GM21526 (cell line): ENCODE data around the gene CIRBP.
"Not testable (repeated sequence)": the region's sequence is repeated elsewhere in the genome, so short reads cannot be mapped to it uniquely, and the experiment has no call there.

Experiments
- ATAC-seq: cut with Tn5 transposase; IDR thresholded peaks from one replicate; pipeline ENCODE4 v1.9.1; 2021; ENCODE audit warnings: moderate library complexity; ENCODE audit not compliant: unreplicated experiment, low FRiP score

CIRBP gene

GRCh38 chr19:1241417-1242095 is 27.6 kb upstream of the CIRBP start, which contains the start of gene ATP5F1D:
Gene ATP5F1D (plus strand): TSS chr19:1241751. CDS start chr19:1241851, 100 bp downstream.
- peak; percentile 31 for ATAC-seq

DNA sequence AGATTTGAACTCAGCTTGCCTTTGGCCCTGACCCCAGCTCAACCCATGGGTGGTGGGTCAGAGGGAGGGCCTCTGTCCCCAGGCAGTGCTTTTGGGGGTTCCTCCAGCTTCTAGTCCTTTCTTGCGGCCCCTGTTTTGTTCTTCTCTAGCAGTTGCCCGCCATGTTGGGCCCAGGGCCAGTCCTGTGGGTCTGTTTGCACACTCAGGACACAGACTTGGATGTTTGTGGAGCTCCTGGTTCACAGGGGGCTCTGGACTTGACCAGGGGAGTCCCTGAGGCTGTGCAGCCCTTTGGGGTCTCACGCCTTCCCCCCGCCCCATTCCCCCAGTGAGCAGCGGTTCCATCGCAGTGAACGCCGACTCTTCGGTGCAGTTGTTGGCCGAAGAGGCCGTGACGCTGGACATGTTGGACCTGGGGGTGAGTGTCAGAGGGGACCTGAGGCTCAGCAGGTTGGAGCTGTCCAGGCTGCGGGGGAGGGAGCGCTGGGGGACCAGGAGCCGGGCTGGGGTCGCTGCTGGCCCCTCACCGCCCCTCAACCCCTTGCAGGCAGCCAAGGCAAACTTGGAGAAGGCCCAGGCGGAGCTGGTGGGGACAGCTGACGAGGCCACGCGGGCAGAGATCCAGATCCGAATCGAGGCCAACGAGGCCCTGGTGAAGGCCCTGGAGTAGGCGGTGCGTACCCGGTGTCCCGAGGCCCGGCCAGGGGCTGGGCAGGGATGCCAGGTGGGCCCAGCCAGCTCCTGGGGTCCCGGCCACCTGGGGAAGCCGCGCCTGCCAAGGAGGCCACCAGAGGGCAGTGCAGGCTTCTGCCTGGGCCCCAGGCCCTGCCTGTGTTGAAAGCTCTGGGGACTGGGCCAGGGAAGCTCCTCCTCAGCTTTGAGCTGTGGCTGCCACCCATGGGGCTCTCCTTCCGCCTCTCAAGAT is 25.1 kb upstream of the CIRBP start:
- ATAC-seq = no peak

DNA sequence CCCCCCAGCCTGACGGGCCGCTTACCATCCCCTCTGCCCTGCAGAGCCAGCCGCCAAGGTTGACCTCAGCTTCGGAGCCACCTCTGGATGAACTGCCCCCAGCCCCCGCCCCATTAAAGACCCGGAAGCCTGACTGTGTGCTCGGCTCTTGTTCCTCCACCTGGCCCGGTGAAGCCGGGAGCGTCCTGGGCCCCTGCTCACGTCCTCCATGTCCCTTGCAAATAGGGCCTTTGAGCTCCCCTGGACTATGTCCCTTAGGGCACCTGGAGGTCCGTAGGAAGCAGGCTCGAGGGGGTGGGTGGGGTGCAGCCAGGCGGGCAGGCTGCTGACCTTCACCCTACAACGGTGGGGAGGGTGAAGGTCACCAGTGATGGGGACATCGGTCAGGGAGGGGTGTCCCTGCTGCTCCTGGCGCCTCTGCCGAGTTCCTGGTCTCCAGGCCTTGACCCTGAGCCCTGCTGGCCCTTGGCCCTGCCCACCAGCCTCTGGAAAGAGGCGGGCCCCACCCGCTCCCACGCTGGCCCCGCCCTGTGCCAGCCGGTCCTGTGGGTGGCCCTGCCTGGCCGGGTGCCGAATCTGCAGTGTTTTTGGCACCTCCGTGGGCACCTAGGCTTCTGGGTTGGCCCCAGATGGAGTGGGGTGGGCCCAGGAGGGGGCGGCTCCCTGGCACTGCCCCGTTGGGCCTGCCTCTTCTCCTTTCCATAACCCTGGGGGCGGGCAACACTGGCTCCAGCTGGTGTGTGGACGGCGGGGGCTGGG is 24.3 kb upstream of the CIRBP start:
- ATAC-seq = no peak

DNA sequence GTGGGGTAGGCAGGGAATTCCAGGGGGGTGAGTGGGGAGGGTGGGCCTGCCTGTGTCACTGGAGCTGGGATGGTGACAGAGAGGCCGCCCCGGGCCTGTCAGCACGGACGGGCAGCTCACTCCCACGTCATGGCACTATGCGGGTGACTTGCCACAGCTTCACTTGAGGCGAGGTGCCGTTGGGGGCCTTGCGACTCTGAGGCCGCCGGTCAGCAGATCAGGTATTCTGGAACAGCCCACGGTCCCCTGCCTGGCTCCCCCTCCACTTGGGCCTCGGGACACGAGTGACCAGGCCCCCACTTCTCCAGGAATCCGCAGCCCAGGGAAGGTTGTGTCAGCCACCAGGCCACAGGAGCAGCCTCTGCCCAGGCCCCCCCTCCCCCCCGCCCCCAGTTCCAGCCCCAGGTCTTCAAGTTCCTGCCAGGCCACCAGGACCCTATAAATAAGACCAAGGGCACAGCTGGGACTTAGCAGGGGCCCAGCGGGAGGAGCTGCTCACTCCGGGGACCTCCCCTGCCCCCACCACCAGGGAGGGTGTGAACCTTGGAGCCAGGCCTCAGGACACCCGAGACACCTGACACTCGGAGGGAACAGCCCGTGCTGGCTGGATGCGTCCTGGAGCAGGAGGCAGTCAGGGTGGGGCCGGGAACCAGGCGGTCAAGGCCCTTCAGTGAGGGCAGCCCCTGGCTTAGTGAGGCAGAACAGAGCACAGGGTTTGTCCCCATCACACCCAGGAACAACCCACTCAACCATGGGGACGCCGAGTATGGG is 23.5 kb upstream of the CIRBP start:
- no peak for ATAC-seq

- not testable (repeated sequence) for ATAC-seq
These were observed 22.7 kb upstream of the CIRBP start for GRCh38 chr19:1246265-1247087.

DNA sequence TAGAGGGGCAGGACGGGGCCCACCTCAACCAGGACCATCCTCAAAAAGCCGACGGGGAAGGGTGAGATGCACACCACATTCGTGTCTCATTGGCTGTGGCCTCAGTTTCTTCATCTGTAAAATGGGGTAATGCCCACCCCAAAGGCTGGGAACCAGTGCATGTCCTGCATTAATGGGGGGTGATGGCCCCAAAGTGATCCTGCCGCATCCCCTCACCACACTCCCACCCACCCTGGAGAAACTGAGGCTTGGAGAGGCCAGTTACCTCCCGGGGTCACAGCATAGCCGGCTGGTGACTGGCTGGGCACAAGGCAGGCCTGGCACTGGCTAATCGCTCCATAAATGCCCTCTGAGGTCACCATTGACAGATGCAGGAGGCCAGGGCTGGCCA is 21.4 kb upstream of the CIRBP start:
- ATAC-seq = no peak

DNA sequence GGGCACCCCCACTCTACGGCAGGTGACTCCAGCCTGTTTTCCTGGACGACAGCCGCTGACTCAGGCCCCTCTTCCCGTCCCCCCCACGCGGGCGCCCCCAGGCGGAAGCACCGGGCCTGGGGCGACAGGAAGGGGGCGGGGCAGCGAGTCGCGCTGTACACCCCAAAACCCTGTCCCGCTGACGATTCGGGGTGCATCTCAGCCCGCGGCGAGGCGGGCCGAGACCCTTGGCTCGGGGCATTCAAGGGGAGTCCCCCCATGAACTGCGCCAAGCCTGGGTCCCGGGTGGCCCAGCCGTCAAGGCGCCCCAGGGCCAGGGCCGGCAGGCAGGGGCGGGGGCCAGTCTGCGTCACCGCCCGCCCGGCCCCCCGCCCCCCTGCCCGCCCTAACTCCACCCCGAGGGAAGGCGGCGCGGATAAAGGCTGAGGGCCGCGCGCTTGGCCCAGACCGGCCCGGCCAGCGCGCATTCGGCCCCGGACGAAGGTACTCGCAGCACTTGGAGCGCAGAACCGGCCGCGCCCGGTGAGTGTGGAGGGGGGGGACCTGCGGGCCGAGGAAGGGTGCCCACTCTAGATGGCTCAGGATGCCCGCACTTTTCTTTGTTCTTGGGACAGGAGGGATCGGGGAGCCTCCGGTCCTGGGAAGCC is 20.9 kb upstream of the CIRBP start, which contains the start of gene MIDN:
Gene MIDN (plus strand): TSS at position 445 of the 647 bp plus-strand sequence. CDS start 1,714 bp downstream, outside the sequence.
- ATAC-seq = peak; percentile 8

DNA sequence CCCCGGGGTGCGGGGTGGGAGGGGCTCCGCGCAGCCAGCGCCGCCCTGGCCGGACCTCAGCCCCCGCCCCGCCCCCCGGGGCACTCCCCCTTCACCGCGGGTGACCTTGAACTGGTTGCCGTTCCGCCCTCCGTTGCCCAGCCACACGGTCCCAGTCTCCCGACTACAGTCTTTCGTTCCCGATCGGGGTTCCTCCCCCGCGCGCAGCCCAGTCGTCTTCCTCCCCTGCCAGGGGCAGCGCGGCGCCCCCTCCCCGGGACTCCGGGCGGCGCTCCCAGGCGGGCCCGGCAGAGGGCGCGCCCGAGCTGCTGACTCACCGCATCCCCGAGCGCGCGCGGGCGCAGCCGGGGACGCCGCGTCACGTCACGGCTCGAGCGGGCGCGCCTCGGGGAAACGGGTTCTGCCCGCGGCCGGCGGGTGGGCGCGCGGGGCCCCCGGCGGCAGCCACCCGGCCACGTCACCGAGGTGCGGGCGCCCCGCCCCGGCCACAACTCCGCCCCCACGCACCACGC is 20.3 kb upstream of the CIRBP start:
- peak; percentile 25 for ATAC-seq

DNA sequence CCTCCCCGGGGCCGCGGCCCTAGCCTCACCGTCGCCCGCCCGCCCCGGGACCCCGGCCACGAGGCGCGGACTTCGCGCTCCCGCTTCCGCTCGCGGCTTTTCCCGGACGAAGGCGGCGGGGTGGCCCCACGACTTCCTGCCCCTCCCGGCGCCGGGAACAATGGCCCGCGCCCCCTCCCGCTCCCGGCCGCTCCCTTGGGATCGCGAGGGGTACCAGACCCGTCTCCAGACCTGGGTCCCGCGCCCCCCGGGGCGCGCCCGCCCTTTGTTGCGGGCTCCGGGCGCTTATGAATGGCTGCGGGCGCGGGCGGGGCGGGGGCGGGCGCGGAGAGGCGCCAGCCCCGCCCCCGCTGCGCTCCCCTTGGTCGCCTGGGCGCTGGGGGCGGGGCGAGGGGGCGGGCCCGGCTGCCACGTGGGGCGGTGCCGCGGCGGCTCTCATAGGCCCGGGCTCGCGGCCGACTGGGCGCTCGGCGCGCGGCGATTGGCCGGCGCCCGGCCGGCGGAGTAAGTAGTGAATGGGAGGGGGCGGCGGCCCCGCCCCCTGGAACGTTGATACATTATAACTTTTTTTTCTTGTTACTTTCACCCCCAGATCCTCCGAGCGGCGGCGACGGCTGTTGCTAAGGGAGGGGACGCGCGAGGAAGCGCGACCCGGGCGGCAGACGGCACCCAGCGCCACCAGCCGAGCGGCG is 19.7 kb upstream of the CIRBP start:
- peak; percentile 31 for ATAC-seq

DNA sequence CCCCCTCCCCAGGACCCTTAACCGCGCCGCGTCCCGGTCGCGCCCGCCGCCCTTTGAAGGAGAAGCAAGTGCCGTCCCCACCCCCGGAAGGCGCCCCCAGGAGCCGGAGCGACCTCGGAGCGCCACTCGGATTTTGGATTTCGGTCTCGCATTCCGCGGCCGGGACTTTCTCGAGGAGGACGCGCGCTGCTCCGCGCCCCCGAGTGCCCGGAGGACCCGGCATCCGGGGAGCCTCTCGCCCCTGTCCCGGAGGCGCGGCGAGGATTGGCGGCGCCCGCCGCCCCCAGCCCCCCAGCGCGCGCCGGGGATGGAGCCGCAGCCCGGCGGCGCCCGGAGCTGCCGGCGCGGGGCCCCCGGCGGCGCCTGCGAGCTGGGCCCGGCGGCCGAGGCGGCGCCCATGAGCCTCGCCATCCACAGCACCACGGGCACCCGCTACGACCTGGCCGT is 19.1 kb upstream of the CIRBP start:
- ATAC-seq = no peak

DNA sequence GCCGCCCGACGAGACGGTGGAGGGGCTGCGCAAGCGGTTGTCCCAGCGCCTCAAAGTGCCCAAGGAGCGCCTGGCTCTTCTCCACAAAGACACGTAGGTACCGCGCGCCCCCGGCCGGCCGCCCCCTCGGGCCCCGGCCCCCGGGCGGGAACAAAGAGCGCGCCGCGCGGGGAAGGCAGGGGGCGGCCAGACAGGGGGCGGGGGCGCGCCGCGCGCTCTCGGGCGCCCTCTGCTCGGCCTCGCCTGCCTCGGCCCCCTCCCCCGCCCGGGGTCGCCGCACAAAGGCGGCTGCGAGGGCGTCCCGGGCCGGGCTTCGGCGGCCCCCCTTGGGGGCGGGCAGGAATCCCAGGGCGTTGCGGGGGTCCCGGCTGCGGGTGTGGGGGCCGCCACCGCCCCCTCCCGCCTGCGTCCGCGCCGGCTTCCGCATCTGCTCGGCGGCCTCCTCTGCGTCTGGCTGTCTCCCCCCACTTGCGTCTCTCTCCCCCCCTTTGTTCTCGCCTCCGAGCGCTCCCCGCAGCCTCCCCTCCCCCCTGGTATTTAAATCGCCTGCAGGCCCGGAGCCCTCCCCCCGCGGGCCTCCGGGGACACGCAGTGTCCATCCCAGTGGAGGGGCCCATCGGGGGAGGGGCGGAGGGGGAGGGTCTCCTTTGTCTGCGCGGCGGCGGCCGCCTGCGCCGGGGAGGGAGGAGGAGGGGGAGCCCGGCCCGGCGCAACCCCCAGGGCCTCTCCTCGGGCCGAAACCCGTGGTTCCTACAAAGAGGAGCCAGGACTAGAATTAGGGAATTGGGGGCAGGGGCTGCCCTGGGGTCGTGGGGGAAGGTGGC is 18.5 kb upstream of the CIRBP start:
- no peak for ATAC-seq

- no peak for ATAC-seq
These were observed 17.6 kb upstream of the CIRBP start for GRCh38 chr19:1251330-1252220.

GRCh38 chr19:1252221-1252820 is 16.8 kb upstream of the CIRBP start:
- no peak for ATAC-seq

DNA sequence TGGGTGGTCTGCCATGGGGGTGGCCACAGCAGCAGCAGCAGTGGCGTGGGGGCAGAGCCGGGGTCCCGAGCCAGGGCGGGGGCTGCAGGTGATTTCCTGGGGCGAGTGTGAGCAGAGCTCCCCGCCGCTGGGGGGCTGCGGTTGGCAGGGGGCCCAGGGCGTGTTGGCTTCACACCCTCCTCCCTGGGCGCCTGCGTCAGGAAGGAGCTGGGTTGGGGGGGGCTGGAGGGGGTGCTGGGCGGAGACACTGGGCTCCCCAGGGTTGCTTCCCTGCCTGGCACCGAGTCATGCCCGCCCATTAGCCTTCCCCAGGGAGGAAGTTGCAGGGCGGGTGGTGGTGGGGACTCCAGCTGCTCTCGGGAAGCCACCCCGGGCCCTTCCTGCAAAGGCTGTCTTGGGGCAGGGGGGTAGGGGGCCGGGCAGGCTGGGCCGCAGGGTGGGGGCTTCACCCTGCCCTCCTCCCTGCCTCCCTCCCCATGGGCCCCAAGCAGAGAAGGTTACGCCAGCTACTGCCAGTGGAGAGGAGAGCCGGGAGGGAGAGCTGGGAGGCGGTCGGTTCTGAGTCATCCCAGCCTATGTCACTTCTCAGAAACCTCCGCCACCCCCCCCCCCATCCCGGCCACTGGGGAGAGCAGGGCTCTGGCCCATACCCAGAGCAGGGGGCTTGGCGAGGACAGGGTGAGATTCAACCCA is 16.2 kb upstream of the CIRBP start:
- no peak for ATAC-seq

DNA sequence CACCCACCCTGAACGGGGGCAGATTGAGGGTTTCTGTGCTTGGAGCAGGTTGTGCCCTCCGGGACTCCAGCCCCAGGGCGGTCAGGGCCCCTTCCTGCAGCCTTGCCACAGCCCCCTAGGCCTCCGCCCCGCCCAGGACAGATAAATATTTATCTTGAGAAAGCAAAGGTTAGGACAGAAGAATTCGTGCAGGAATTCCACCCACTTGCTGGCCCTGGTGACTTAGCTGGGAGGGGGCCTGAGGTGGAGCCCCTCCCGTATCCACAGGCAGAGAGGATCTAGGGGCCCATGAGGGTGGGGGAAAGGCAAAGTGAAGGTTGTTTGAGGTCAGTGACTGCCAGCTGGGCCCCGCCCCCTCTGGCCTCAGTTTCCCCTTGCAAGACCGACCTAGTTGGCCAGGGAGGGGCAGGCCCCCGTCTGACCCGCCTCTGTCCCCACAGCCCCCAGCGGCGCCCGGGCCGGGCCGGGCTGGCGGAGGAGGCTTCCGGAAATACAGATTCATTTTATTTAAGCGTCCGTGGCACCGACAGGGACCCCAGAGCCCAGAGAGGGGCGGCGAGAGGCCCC is 15.5 kb upstream of the CIRBP start:
- ATAC-seq = no peak
